ENCODE data around the gene UPP2. TPM values are rescaled to one million over a fixed set of nuclear protein-coding genes. Genes with fewer than 3 reads are reported as not detected.

UPP2 gene
- total and polyA plus RNA-seq, 2 experiments from 2014 or later: 0.70 TPM; not detected in 1

GRCh38 chr2:158091647-158092046 is 10.0 kb upstream of the UPP2 start:
- 88% methylated on average over 4 of the region's 4 CpGs for WGBS (ENCODE audit: low lambda C conversion rate, missing lambda C conversion rate)
- no peaks in the 10 kb centered on the region for H3K79me2 ChIP-seq

DNA sequence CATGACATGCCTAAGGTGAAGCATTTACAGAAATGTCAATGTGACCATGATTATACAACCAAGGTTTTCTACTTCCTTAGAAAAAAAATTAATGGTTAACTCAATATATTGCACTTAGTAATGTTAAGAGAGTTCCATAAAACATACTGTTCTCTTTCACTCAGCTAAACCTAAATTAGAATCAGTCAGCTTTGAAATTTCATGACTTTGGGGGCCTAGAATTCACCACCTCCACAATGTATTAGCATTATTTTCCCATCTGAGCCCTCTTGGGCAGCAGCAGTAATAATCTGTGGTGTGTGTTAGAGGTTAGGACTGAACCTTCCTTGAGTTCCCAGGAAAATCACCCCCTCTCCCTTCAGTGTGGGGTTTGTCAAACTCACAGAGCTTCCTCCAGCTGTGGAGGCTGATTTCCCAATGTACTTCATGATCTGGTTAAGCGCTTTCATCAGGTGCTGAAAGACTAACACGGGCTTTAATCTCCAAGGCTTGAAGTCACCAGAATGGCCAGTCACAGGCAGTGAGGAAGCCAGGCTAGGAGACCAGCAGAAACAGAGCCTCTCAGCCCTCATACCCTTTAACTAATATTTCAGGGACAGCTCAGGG is 7.1 kb upstream of the UPP2 start:
- Histone ChIP-seq H3K4me1 (ENCODE audit: insufficient read depth) (peaks cover 7% of the 10 kb centered on the region), H4K20me1 (ENCODE audit: insufficient read depth, poor library complexity, severe bottlenecking) (no peaks in the 10 kb centered on the region), H3K79me2 (no peaks in the 10 kb centered on the region), H3K27me3 (no peaks in the 10 kb centered on the region), H3K4me2 (peak overlapping the region; percentile 43), H3K9me3 (ENCODE audit: low read depth) (no peaks in the 10 kb centered on the region), H3K4me3 (no peak overlapping the region), H3K9me2 (replicated peaks; ENCODE audit: insufficient read depth) (no peaks in the 10 kb centered on the region), H2AFZ (peak overlapping the region; percentile 12), H3K36me3 (replicated peaks; ENCODE audit: insufficient read depth, low read depth) (no peaks in the 10 kb centered on the region), H3K27ac (peak overlapping the region; percentile 85)
- 70% methylated on average over 2 of the region's 2 CpGs for WGBS (ENCODE audit: low lambda C conversion rate, missing lambda C conversion rate)
- DNase-seq (ENCODE audit: low spot score): peak; percentile 48
- TF ChIP-seq EZH2 (IDR thresholded peaks at IDR 0.05; ENCODE audit: borderline replicate concordance): no peak
- TF ChIP-seq, protein P1, sequence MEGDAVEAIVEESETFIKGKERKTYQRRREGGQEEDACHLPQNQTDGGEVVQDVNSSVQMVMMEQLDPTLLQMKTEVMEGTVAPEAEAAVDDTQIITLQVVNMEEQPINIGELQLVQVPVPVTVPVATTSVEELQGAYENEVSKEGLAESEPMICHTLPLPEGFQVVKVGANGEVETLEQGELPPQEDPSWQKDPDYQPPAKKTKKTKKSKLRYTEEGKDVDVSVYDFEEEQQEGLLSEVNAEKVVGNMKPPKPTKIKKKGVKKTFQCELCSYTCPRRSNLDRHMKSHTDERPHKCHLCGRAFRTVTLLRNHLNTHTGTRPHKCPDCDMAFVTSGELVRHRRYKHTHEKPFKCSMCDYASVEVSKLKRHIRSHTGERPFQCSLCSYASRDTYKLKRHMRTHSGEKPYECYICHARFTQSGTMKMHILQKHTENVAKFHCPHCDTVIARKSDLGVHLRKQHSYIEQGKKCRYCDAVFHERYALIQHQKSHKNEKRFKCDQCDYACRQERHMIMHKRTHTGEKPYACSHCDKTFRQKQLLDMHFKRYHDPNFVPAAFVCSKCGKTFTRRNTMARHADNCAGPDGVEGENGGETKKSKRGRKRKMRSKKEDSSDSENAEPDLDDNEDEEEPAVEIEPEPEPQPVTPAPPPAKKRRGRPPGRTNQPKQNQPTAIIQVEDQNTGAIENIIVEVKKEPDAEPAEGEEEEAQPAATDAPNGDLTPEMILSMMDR (IDR thresholded peaks at IDR 0.05; ENCODE audit: poor library complexity): no peak
- TF ChIP-seq EZH2phosphoT487 (IDR thresholded peaks at IDR 0.05; ENCODE audit: low read depth, severe bottlenecking, unreplicated experiment): no peak

More at GRCh38 chr2:158091647-158092046, 10.0 kb upstream of the UPP2 start:
- no peaks in the 10 kb centered on the region for H3K9me2 ChIP-seq (replicated peaks; ENCODE audit: insufficient read depth)
- H3K36me3 ChIP-seq (replicated peaks; ENCODE audit: insufficient read depth, low read depth): no peaks in the 10 kb centered on the region
- H3K27ac ChIP-seq: no peak overlapping the region
- no peaks in the 10 kb centered on the region for H3K9me3 ChIP-seq (ENCODE audit: low read depth)
- H2AFZ ChIP-seq: no peak overlapping the region
- peaks cover 7% of the 10 kb centered on the region for H3K4me1 ChIP-seq (ENCODE audit: insufficient read depth)
- TF ChIP-seq EZH2phosphoT487 (IDR thresholded peaks at IDR 0.05; ENCODE audit: low read depth, severe bottlenecking, unreplicated experiment) (no peak), EZH2 (IDR thresholded peaks at IDR 0.05; ENCODE audit: borderline replicate concordance) (no peak)
- TF ChIP-seq, protein P1 (IDR thresholded peaks at IDR 0.05; ENCODE audit: poor library complexity): no peak
- H3K4me3 ChIP-seq: no peak overlapping the region
- no peak for DNase-seq (ENCODE audit: low spot score)
- H4K20me1 ChIP-seq (ENCODE audit: insufficient read depth, poor library complexity, severe bottlenecking): no peaks in the 10 kb centered on the region
- H3K4me2 ChIP-seq: no peak overlapping the region
- H3K27me3 ChIP-seq: no peaks in the 10 kb centered on the region

DNA sequence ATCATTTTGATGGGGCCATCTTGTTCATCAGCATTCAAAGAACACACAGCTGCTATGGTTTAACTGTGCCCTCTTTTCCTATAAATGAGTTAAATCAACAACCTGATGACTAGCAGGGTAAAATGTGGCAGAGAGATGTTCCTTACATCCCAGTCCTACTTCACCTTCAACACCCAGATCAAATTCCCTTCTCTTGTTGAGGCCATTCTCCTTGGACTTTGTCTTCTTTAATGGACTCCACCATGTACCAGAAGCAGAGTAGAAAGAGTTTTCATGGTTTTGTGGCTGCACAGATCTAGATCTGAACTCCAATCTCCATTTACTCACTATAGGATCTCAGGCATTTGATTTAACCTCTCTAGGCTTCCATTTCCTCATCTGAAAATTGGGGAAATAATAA is 6.4 kb upstream of the UPP2 start:
- peak overlapping the region; percentile 85 for H3K27ac ChIP-seq
- peaks cover 7% of the 10 kb centered on the region for H3K4me1 ChIP-seq (ENCODE audit: insufficient read depth)
- no peaks in the 10 kb centered on the region for H3K36me3 ChIP-seq (replicated peaks; ENCODE audit: insufficient read depth, low read depth)
- H3K79me2 ChIP-seq: no peaks in the 10 kb centered on the region
- no peaks in the 10 kb centered on the region for H3K9me2 ChIP-seq (replicated peaks; ENCODE audit: insufficient read depth)
- H3K27me3 ChIP-seq: no peaks in the 10 kb centered on the region
- H3K4me3 ChIP-seq: no peak overlapping the region
- no peak overlapping the region for H3K4me2 ChIP-seq
- TF ChIP-seq, protein P1 (IDR thresholded peaks at IDR 0.05; ENCODE audit: poor library complexity): no peak
- TF ChIP-seq EZH2phosphoT487 (IDR thresholded peaks at IDR 0.05; ENCODE audit: low read depth, severe bottlenecking, unreplicated experiment): no peak
- no peak for TF ChIP-seq EZH2 (IDR thresholded peaks at IDR 0.05; ENCODE audit: borderline replicate concordance)
- no peaks in the 10 kb centered on the region for H3K9me3 ChIP-seq (ENCODE audit: low read depth)
- no peaks in the 10 kb centered on the region for H4K20me1 ChIP-seq (ENCODE audit: insufficient read depth, poor library complexity, severe bottlenecking)
- no peak for DNase-seq (ENCODE audit: low spot score)
- no peak overlapping the region for H2AFZ ChIP-seq

Data from hepatocyte (in vitro differentiated cells).